ENCODE measurements around the gene PPIE.
A peak's percentile ranks its signal among the peaks of the same experiment; 100 is the strongest.
"Not testable (repeated sequence)": the region's sequence is repeated elsewhere in the genome, so short reads cannot be mapped to it uniquely, and the experiment has no call there.

Gene PPIE

GRCh38 chr1:39758556-39759435 is 20.1 kb downstream of the PPIE start:
- no peak for DNase-seq

DNA sequence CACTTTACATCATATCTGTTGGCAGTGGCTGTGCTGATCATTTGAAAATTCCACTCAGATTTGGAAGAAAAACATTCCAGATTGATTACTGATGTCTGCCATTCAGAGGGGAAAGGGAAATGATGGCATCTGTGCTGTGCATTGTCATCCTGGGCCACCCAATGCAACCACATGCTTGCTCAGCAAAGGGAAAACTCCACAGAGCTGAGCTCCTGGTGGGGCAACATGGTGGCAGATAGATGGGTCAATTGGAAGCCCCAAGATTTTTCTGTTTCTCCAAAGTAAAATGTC is 20.7 kb downstream of the PPIE start:
- DNase-seq: no peak

DNA sequence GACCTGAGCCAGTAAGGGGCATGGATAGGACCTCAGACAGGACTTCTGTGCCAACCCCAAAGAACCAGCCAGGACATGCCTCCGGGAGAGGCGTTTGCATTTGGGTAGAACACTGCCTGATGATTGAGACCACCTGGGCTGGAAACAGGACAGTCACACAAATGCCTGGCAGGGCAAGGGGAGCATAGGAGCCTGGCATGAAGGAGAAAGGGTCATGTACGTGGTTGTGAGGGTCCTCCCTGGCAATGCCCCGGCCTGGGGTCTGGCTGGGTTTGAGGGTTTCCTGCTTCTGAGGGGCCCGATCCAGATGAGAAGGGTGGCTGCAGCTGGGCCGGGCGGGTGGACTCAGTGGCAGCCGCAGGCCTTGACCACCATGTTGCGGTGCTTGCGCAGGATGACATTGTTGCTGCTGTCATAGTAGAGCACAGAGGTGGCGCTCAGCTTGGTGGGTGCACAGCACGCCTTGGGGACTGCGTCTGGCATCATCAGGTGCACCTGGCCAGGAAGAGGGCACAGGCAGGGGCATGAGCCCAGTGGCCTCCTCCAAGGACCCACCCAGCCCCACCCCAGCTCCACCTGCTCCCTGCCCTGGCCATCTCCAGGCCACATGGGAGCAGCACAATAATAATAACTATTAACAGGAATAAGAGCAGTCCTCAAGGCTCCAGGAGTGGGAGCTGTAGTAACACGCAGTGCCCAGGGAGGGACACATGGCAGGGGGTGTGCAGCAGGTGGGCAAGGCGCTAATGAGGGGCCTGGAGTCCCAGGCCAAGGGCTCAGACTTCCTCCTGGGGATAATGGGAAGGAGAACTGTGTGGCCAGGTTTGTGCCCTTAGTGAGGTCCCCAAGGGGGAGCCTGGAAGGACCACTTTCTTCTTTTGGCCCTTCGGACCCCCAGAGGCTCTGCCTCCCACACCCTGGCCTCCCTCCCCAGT is 21.7 kb downstream of the PPIE start:
- no peak for DNase-seq

DNA sequence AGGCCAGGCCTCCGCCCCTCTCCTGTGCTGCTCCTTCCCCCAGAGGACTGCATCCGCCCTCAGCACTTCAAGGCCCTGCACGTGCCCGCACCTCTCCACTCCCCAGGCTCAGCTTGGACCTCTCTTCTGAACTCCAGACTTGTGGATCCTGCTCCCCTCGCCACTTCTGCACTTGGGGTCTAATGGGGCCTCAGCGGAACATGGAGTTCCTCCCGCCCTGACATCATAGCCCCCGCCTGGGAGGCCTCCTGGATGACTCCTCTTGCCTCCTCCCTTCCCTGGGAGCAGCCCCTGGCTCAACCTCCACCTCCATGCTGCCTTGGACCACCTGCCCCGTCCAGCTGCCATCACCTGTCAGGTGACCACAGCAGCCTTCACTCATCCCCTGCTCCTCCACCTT is 22.3 kb downstream of the PPIE start:
- no peak for DNase-seq

DNA sequence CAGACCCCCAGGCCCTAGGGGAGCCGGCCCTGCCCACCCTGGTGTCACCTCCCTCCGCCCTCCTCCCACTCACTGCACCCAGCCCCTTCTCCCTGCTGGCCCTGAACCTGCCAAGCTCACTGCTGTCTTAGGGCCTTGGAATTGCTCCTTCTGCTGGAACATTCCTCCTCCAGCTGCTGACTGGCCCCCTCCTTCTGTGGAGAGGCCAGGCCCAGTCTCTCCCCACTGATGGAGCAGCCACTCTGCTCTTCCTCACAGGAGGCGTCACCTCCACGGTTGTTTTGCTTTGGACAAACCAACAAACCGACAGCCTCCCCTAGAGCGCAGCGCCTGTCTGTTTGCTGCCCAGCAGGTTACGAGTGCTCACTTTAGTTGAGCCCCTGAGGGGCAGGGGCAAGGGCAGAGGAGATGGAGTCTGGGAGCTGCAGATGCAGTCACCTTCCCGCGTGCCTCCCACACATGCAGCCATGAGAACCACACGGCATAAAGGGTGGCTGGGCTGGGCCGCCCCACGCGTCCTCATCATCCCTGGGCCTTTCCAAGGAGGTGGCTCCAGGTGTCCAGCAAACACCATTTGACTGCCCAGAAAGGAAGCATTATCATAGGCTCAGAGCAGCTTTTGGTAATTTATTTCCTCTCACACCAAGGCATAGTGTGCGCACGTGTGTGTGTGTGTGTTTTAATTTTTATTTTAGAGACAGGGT is 23.0 kb downstream of the PPIE start:
- no peak for DNase-seq

GRCh38 chr1:39762550-39763540 is 24.2 kb downstream of the PPIE start:
- DNase-seq: no peak

DNA sequence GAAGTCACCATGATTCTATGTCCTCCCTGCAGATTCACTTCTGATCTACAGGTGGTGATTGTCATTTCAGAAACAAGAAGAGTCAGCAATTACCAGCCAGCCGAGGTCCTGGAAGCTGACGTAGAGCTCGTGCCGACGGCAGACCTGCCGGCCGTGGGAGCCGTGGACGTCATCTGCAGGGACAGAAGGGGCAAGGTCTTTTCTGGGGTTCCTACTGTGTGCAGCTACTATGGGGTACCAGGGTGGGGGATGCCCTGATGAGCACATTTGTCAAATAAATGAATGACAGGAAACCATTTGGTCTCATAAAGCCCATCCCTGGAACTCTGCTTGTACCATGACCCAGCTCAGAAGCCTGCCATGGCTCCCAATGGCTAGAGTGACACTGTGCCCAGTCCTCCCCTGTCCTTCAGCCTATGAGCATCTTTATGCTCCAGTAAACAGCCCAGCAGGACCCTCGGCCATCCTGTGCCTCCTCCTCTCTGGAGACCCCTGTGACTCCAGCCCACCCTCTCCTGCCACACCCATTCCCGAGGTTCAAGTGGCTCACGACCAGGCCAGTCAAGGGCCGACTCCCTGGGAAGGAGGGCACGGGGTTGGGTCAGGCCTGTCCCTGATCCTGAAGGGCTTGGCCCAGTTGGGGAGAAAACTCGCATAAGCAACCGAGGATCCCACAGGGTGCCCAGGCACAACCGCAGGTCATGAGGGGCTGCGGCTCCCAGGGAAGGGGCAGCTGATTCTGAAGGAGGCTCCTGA is 25.1 kb downstream of the PPIE start:
- DNase-seq: not testable (repeated sequence)

DNA sequence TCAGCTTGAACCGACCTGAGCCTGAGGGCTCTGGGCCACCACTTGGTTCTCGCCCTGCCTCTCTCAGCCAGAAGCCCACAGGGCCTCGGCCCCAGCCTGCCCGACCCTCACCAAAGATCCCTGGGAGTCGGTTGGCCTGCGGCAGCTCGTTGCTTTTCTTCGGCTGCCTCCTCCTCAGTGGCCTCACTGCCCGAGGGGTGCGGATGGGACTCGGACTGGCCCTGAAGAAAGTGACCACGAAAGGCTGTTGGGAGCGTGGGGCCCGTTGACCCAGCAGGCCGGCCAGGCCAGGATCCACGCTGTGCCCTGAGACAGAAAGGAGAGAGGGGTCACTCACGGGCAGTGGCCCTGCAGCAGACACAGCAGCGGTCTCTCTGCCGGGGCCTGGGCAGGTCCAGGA is 25.8 kb downstream of the PPIE start:
- DNase-seq: not testable (repeated sequence)

GRCh38 chr1:39766466-39766865 is 27.8 kb downstream of the PPIE start:
- DNase-seq: not testable (repeated sequence)

- not testable (repeated sequence) for DNase-seq
These were observed 30.8 kb downstream of the PPIE start for GRCh38 chr1:39769502-39769901.

GRCh38 chr1:39770100-39771021 is 31.7 kb downstream of the PPIE start:
- peak in 3 of 5 experiments; percentile 17 to 45 (median 27) for DNase-seq

GRCh38 chr1:39771022-39771532 is 32.4 kb downstream of the PPIE start, which contains the start of gene OXCT2:
Gene OXCT2, minus strand, starts transcription at chr1:39771348. Its CDS starts 93 bp downstream, at chr1:39771255.
- DNase-seq: not testable (repeated sequence)

DNA sequence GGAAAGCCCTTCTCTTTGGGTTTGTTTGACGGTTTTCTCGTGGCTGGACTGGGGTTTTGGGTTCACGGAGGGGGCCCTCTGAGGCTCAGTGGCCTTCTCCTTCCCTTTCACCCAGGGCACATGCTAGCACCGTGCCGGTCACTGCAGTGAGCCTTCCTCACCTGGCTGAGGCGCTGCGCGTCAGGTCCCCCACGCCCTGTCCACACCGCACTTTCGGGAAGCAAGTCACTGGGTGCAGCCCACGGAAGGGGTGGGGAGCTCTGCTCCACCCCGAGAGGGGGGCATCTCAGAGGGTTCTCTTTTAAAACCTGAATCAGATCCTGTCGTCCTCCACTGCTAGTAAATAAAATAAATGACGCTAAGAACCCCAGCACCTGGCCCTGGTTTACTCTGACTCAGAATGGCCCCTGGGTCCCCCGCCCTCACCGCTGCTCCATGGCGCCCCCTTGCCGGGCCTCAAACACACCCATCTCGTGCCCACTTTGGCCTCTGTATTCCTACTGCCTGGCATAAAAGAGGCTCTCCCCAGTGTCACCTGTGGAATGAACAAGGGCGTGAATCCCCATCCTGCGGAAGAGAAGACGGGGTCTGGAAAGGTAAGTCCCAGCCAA is 34.8 kb downstream of the PPIE start:
- not testable (repeated sequence) for DNase-seq

GRCh38 chr1:39775141-39775540 is 36.5 kb downstream of the PPIE start:
- not testable (repeated sequence) for DNase-seq

- not testable (repeated sequence) for DNase-seq
These were observed 37.2 kb downstream of the PPIE start for GRCh38 chr1:39775676-39776399.

GRCh38 chr1:39776400-39776713 is 37.7 kb downstream of the PPIE start:
- DNase-seq: no peak

GRCh38 chr1:39776886-39777285 is 38.2 kb downstream of the PPIE start:
- no peak for DNase-seq

DNA sequence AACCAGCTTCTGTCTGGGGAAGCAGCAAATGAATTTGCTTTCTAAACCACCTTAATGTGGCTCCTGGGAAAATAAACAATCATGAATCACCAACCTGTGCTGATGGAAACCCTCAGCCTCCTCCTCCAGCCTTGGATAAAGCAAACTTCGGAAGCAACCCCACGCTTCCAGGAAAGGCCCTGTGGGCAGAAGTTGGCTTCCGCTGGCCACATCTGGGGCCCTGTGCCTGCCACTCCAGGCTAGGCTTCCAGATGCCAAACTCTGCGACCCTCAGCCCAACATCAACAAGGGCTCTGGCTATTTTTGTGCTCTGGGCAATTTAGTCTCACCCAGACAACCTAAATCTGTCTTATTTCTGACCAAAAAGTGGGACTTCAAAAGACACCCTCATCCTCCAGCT is 38.6 kb downstream of the PPIE start:
- DNase-seq: no peak

All from T-helper 2 cell (primary cell).